Osteocyte (in vitro differentiated cells): ENCODE data around the gene ENKD1. TPM values are rescaled to one million over a fixed set of nuclear protein-coding genes. Genes with fewer than 3 reads are reported as not detected.

Experiments
- DNase-seq: peaks from one replicate; pipeline ENCODE4 v3.0.0; 2021; ENCODE audit warnings: mixed read lengths; ENCODE audit not compliant: unreplicated experiment; ENCODE audit errors: extremely low spot score
- H3K27ac Mint-ChIP-seq: one replicate; pipeline ENCODE4 v1.8.0; 2021; ENCODE audit warnings: mild to moderate bottlenecking, mixed read lengths; ENCODE audit not compliant: unreplicated experiment
- H3K27me3 Mint-ChIP-seq: one replicate; pipeline ENCODE4 v1.8.0; 2021; ENCODE audit warnings: mixed read lengths; ENCODE audit not compliant: unreplicated experiment
- H3K36me3 Mint-ChIP-seq: one replicate; pipeline ENCODE4 v1.8.0; 2021; ENCODE audit warnings: mixed read lengths; ENCODE audit not compliant: unreplicated experiment
- H3K4me1 Mint-ChIP-seq: one replicate; pipeline ENCODE4 v1.8.0; 2021; ENCODE audit warnings: mixed read lengths; ENCODE audit not compliant: unreplicated experiment
- H3K4me3 Mint-ChIP-seq: one replicate; pipeline ENCODE4 v1.8.0; 2021; ENCODE audit warnings: mild to moderate bottlenecking, moderate library complexity, mixed read lengths; ENCODE audit not compliant: unreplicated experiment
- H3K9me3 Mint-ChIP-seq: one replicate; pipeline ENCODE4 v1.8.0; 2021; ENCODE audit warnings: mixed read lengths; ENCODE audit not compliant: unreplicated experiment
- total RNA-seq: library from RNA; stranded (reverse); gene quantifications from 2 replicates; pipeline ENCODE4 v1.2.1, GENCODE V29; 2021
- TF ChIP-seq, protein P1 (sequence below): fragments of 200-600 bp; sonication (generic); IDR thresholded peaks from 2 replicates; pipeline ENCODE4 v1.5.0; 2021; ENCODE audit warnings: antibody characterized with exemption, mild to moderate bottlenecking, moderate library complexity

ENKD1 gene
- total RNA-seq, 1 donor from 2014 or later = 11.7 TPM

DNA sequence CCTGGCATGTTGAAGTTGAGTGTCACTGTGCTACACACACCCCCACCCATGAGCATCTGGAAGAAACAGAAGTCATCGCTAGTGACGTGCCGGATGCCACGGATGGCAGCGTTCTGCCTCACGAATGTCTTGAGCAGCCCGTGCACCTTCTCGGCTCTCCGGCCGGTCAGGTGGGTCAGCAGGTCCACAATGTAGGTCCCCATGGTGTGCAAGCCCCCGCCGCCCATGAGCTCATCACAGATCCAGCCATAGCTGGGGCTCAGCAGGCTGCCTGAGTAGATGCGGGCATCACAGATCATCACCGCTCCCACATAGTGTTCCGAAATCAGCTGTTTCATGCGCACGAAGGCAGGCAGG is 9.0 kb upstream of the ENKD1 start:
- Mint-ChIP-seq H3K9me3 (no peaks in the 10 kb centered on the region), H3K4me3 (no peak overlapping the region), H3K27me3 (no peaks in the 10 kb centered on the region), H3K27ac (no peak overlapping the region), H3K4me1 (peaks cover 20% of the 10 kb centered on the region), H3K36me3 (no peaks in the 10 kb centered on the region)
- TF ChIP-seq, protein P1, sequence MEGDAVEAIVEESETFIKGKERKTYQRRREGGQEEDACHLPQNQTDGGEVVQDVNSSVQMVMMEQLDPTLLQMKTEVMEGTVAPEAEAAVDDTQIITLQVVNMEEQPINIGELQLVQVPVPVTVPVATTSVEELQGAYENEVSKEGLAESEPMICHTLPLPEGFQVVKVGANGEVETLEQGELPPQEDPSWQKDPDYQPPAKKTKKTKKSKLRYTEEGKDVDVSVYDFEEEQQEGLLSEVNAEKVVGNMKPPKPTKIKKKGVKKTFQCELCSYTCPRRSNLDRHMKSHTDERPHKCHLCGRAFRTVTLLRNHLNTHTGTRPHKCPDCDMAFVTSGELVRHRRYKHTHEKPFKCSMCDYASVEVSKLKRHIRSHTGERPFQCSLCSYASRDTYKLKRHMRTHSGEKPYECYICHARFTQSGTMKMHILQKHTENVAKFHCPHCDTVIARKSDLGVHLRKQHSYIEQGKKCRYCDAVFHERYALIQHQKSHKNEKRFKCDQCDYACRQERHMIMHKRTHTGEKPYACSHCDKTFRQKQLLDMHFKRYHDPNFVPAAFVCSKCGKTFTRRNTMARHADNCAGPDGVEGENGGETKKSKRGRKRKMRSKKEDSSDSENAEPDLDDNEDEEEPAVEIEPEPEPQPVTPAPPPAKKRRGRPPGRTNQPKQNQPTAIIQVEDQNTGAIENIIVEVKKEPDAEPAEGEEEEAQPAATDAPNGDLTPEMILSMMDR = no peak
- DNase-seq = no peak

DNA sequence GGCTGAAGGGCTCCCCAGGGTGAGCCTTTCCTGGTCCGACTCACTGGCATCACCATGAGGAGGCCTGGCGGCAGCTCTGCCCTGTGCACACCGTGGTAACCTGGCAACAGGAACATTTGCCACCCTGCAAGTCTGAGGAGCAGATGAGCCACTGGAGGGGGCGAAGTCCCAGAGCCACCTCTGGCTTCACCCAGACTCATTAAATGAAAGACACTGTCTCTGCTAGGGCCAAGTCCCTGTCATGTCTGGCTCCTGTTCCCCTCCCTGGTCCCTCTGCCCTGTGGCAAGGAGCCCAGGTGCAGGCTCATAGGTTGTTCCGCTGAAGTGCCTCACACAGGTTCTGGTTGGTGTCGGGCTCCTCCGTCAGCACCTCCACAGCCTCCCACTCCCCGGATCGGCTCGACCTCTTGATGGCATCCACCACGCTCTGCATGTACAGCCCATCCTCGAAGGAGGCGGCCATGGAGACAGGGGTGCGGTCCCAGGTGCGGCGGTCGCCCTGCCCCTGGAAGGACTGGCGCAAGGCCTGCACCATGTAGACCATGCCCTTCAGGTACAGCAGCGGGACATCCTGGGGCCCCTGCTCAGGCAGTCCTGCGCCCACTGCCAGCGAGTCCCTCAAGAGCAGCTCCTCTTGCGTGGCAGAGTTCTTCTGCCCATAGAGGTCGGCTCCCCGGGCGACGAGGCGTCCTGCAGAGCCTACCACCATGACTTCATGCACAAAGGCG is 8.5 kb upstream of the ENKD1 start:
- Mint-ChIP-seq H3K9me3 (no peaks in the 10 kb centered on the region), H3K36me3 (no peaks in the 10 kb centered on the region), H3K4me1 (peaks cover 20% of the 10 kb centered on the region), H3K4me3 (no peak overlapping the region), H3K27me3 (no peaks in the 10 kb centered on the region), H3K27ac (peak overlapping the region; percentile 78)
- no peak for DNase-seq
- TF ChIP-seq, protein P1 = no peak

DNA sequence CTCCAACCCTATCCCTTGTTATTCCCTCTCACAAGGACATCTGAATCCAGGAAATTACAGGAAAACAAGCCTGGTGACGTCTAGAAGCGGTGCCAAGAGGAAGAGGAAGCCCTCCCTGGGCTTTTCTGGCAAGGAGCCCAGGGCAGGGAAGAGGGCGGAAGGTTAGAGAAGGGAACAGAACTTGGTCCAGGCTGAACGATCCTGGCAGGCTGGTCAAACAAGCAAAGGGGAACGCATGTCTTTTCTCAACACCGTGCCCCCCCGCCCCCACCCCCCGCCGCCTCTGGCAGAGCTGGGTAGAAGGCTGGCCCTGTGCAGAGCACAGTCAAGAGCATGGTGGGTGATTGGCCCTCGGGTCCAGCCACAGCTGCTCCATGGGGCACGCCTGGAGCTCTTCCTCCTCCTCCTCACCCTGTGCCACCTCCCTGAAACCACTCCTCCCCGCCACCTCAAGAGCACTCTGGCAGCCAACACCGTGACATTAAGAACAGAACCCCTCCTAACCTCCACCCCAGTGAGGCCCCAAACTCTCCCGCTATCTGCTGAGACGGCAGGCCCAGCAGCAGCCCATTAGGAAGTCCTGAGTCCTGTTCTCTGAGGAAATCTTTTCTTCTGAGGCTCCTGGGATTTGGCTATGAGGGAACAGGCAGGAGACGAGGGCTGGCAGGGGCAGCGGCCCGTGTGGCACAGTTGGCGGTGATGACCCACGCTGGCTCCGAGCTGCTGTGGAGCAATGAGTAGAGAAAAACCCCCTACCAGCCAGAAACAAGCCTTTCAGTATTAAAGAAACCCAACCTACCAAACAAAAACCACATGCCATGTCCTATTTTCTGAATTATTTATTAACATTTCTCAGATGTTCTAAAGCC is 7.4 kb upstream of the ENKD1 start:
- DNase-seq = no peak
- Mint-ChIP-seq H3K9me3 (no peaks in the 10 kb centered on the region), H3K4me3 (no peak overlapping the region), H3K36me3 (no peaks in the 10 kb centered on the region), H3K27me3 (no peaks in the 10 kb centered on the region), H3K27ac (peak overlapping the region; percentile 80), H3K4me1 (peaks cover 20% of the 10 kb centered on the region)
- TF ChIP-seq, protein P1 = no peak

DNA sequence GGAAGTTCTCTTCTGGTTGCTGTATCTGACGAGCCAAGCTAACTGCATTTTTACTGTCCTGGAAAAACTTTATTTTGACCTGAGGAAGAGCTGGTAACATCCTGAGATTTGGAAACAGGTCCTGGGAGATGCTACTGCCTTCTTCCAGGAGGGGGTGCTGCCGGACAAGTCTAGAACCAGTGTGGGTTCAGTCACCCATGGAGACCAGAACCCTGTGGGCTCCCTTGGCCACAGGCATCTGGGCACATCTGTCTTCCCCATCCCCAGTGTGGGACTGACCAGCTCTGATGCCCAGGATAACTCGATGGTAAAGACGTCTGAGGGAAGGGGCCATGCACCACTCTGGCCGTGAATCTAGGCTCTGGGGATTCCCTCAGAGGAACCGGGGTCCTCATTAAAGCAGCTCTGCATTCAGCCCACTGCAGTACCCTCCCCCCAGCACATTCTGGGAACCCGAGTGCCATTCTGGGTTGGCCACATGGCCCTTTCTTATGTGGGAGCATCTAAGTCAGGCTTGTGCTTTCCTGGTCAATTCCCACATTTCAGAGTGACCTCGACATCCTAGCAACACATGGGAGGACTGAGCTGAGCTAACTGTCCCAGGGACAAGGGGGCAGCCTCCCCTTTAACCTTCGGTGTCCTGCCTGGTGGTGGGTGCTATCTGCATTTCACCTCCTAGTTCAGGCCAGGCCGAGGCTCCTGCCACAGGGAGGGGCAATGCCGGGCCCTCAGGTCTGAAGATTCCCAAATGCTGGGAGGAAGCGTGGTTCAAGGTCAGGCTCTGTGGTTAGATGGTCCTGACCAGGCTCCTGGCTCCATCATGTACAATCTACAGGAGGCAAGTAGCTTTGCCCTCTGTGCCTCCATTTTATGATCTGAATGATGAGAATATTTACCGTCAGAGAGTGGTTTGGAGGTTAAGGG is 6.5 kb upstream of the ENKD1 start:
- peaks cover 21% of the 10 kb centered on the region for H3K4me1 Mint-ChIP-seq
- H3K27me3 Mint-ChIP-seq = no peaks in the 10 kb centered on the region
- TF ChIP-seq, protein P1 = peak; percentile 69
- no peak overlapping the region for H3K4me3 Mint-ChIP-seq
- no peaks in the 10 kb centered on the region for H3K9me3 Mint-ChIP-seq
- DNase-seq = no peak
- no peaks in the 10 kb centered on the region for H3K36me3 Mint-ChIP-seq
- peak overlapping the region; percentile 80 for H3K27ac Mint-ChIP-seq
